Naive thymus-derived CD8-positive, alpha-beta T cell (primary cell): ENCODE data around the gene ASCL1. TPM values are rescaled to one million over a fixed set of nuclear protein-coding genes. Genes with fewer than 3 reads are reported as not detected.

Experiments used
- ATAC-seq, 2 donors: fragments of 150-1000 bp; cut with Tn5 transposase in 1 of 2; sonication (Bioruptor Pico), chemical (Tn5 transposase) in 1 of 2; 1 replicate in 1 of 2; 2 replicates in 1 of 2; pipeline ENCODE4 v1.10.0; 2021; ENCODE audit warnings: mild to moderate bottlenecking in 2 of 2, moderate library complexity in 2 of 2
- POLR2A ChIA-PET: fragments of 350-600 bp; sonication (Branson Sonifier 250); formaldehyde crosslinking; loops from one replicate; lab custom pipeline; 2021; ENCODE audit warnings: antibody characterized with exemption; lab: Charles Lee
- DNase-seq, 10 donors: peaks; one replicate each; pipeline versions ENCODE4 v3.0.0 to v3.0.0-alpha.2; 2020 to 2022
- H3K27ac Mint-ChIP-seq, 10 donors: one replicate each; pipeline ENCODE4 v1.8.0; 2020 to 2022; ENCODE audit warnings: mild to moderate bottlenecking in 10 of 10, mixed read lengths in 10 of 10, moderate library complexity in 4 of 10, inconsistent platforms in 1 of 10
- H3K27me3 Mint-ChIP-seq, 5 donors: one replicate each; pipeline ENCODE4 v1.8.0; 2021 to 2022; ENCODE audit warnings: mixed read lengths in 5 of 5
- H3K36me3 Mint-ChIP-seq, 3 donors: one replicate each; pipeline ENCODE4 v1.8.0; 2020 to 2022; ENCODE audit warnings: mixed read lengths in 3 of 3, mild to moderate bottlenecking in 2 of 3, inconsistent platforms in 1 of 3
- H3K4me1 Mint-ChIP-seq, 4 donors: one replicate each; pipeline ENCODE4 v1.8.0; 2021 to 2022; ENCODE audit warnings: mixed read lengths in 4 of 4
- H3K4me3 Mint-ChIP-seq, 10 donors: one replicate each; pipeline ENCODE4 v1.8.0; 2020 to 2022; ENCODE audit warnings: mild to moderate bottlenecking in 10 of 10, mixed read lengths in 10 of 10, moderate library complexity in 6 of 10, inconsistent platforms in 1 of 10
- H3K9me3 Mint-ChIP-seq, 9 donors: one replicate each; pipeline ENCODE4 v1.8.0; 2020 to 2022; ENCODE audit warnings: mixed read lengths in 9 of 9, mild to moderate bottlenecking in 3 of 9, inconsistent platforms in 1 of 9, moderate library complexity in 1 of 9
- polyA plus RNA-seq, 3 donors: library from polyadenylated mRNA; unstranded; fragments of 300-500 nt; fragmentation: Illumina TruSeq; gene quantifications; one replicate each; pipeline ENCODE4 v1.2.3, GENCODE V29; 2021
- total RNA-seq, 8 experiments: library from RNA in 2 of 8; stranded (reverse) in 2 of 8; gene quantifications; one replicate each; pipeline ENCODE4 v1.2.3 and lab custom pipeline; 2021 to 2026

Gene ASCL1
- total and polyA plus RNA-seq, 5 experiments from 2014 or later: not detected

DNA sequence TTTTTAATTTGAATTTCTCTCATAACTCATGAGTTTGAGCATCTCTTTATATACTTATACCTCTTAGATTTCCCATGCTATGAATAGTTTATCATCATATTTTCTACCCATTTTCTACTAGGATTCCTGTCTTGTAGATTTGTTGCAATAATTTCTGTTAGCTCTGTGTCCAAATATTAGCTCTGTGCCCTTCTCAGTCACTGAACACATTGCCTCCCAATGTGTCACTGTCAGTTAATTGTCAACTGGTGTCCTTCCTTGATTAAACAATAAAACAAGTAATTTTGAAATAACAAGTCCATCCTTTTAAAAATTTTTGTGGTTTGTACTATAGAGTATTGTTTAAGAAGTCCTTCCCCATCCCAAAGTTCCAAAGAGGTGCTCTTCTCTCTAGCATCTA lies 36.2 kb upstream of the ASCL1 start:
- peaks cover 3 to 11% (median 6%) of the 10 kb centered on the region in 4 donors for H3K4me1 Mint-ChIP-seq
- H3K27me3 Mint-ChIP-seq: peaks cover 9 to 79% (median 23%) of the 10 kb centered on the region in 5 donors
- no peak overlapping the region for H3K4me3 Mint-ChIP-seq
- DNase-seq (no peak), ATAC-seq (no peak)
- no peaks in the 10 kb centered on the region for H3K36me3 Mint-ChIP-seq
- peaks cover 0 to 3% (median 0%) of the 10 kb centered on the region in 9 donors for H3K9me3 Mint-ChIP-seq
- no peak overlapping the region for H3K27ac Mint-ChIP-seq
- POLR2A ChIA-PET: no interaction called here

DNA sequence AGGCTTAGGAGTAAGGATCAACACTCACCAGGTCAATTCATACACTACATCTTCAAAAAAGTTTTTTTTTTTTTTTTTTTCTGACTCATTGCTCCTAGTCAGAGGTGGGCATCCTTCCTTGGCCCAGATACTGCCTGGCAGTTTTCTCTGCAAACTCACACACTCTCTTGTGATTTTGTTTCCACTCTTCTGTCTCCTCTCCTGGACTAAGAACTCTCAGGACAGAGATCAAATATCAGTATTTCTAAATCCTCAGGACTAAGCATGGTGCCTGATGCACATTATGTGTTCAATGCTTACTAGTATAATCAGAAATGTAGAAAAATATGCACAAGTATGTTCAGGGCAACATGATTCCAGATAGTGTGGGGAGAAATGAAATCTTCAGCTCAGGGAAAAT lies 30.3 kb upstream of the ASCL1 start:
- POLR2A ChIA-PET: no interaction called here
- Mint-ChIP-seq H3K4me1 (no peaks in the 10 kb centered on the region), H3K27me3 (peaks cover 20 to 57% (median 26%) of the 10 kb centered on the region in 5 donors), H3K27ac (no peak overlapping the region), H3K4me3 (no peak overlapping the region), H3K36me3 (no peaks in the 10 kb centered on the region), H3K9me3 (peaks cover 0 to 2% (median 0%) of the 10 kb centered on the region in 9 donors)
- no peak for DNase-seq
- no peak for ATAC-seq

DNA sequence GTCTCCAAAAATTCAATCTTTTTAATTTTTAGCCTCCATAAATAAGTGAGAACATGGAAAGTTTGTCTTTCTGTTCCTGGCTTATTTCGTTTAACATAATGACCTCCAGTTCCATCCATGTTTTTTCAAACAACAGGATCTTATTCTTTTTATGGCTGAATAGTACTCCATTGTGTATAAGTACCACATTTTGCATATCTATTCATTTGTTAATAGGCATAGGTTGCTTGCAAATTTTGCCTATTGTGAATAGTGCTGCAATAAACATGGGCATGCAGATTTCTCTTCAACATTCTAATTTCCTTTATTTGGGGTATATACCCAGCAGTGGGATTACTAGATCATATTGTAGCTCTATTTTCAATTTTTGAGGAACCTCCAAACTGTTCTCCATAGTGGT lies 24.3 kb upstream of the ASCL1 start:
- H3K27ac Mint-ChIP-seq: no peak overlapping the region
- ATAC-seq (no peak), DNase-seq (no peak)
- POLR2A ChIA-PET: no interaction called here
- H3K36me3 Mint-ChIP-seq: no peaks in the 10 kb centered on the region
- H3K9me3 Mint-ChIP-seq: peaks cover 0 to 3% (median 0%) of the 10 kb centered on the region in 9 donors
- no peaks in the 10 kb centered on the region for H3K4me1 Mint-ChIP-seq
- no peak overlapping the region for H3K4me3 Mint-ChIP-seq
- H3K27me3 Mint-ChIP-seq: peaks cover 20 to 61% (median 32%) of the 10 kb centered on the region in 5 donors

DNA sequence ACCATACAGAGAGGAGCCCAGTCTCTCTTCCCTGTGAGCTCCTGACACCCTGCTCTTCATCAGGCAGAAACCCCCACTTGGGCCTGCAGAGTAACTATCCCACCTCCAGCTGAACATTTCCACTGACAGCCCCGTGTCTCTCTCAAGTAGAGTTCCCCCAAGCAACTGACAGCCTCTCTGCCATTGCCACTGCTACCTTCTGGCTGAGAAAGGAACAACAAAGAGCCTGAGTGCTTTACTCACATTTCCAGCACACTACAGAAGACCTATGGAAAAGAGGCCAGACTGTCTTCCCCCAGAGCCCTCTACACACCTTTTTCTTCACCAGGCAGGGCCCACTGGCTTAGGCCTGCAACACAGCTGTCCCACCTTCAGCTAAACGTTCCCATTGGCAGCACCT lies 18.4 kb upstream of the ASCL1 start:
- ATAC-seq (no peak), DNase-seq (no peak)
- peaks cover 10 to 88% (median 36%) of the 10 kb centered on the region in 5 donors for H3K27me3 Mint-ChIP-seq
- no peaks in the 10 kb centered on the region for H3K4me1 Mint-ChIP-seq
- H3K4me3 Mint-ChIP-seq: no peak overlapping the region
- peaks cover 0 to 15% (median 0%) of the 10 kb centered on the region in 9 donors for H3K9me3 Mint-ChIP-seq
- H3K36me3 Mint-ChIP-seq: peaks cover 0 to 7% (median 0%) of the 10 kb centered on the region in 3 donors
- H3K27ac Mint-ChIP-seq: no peak overlapping the region
- POLR2A ChIA-PET: no interaction called here

DNA sequence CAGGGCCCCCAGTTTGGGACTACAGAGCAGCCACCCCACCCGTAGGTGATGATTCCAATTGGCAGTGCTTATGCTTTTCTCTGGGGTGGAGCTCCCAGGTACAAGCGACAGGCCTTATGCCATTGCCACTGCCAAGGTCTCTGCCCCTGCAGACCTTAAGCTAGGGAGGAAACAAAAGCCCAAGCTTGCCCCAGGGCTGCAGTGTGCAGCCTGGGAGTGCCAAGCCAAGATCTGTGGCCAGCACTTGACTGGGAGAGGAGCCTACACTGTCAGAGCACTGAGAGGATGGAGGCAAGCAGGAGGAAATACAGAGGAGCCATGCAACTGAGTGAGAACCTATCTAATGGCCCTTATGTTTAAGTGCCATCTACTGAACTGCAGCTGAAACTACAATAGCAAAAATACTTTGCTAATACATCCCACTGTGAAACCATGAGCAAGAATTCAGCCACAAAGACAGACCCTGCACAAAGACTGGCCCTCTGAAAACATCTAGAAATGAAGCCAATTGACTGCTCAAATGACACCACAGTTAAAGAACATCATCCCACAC lies 17.7 kb upstream of the ASCL1 start:
- DNase-seq (no peak), ATAC-seq (no peak)
- Mint-ChIP-seq H3K9me3 (peaks cover 0 to 15% (median 0%) of the 10 kb centered on the region in 9 donors), H3K27me3 (peaks cover 12 to 90% (median 39%) of the 10 kb centered on the region in 5 donors), H3K36me3 (peaks cover 0 to 7% (median 0%) of the 10 kb centered on the region in 3 donors), H3K4me3 (no peak overlapping the region), H3K4me1 (no peaks in the 10 kb centered on the region), H3K27ac (no peak overlapping the region)
- POLR2A ChIA-PET: no interaction called here

DNA sequence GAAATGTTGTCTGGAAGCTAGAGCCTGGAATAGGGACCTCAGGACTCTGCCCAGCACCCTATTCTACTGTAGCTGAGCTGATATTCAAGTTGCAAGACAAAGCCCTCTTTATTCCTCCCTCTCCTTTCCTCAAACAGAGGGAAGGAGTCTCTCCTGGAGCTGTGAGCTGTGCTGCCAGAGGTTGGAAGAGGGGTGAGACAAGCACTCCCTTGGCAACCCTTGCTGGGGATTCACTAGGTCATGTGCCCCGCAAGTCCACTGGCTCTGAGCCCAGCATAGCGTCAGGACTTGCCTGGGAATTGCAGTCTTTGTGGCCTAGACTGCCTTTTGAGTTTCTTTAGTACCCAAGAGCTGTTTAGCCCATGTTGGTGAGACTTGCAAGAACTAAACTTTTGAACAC lies 11.4 kb upstream of the ASCL1 start:
- Mint-ChIP-seq H3K27ac (no peak overlapping the region), H3K36me3 (no peaks in the 10 kb centered on the region), H3K27me3 (peaks cover 31 to 93% (median 52%) of the 10 kb centered on the region in 5 donors), H3K4me1 (peaks cover 4 to 9% (median 7%) of the 10 kb centered on the region in 4 donors), H3K4me3 (no peak overlapping the region), H3K9me3 (peaks cover 0 to 4% (median 0%) of the 10 kb centered on the region in 9 donors)
- POLR2A ChIA-PET: no interaction called here
- ATAC-seq: no peak
- DNase-seq: no peak

DNA sequence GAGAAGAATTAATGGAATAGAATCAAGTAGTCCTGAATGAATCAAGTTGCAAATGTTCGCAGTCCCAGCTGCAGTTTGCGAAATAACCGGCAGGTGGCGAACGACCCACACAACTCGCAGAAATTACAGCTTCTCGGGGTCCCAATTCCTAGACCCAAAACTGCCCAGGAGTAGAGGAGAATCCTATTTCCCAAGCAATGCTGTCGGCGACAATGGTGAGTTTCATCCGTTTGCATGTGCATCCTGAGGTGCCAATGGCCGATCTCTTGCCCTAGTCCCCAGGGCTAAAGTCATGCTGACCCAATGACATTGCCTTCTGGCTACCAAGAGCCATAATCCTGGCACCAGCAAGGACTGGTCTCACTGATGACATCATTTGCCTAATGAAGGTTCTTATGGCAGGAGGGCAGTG lies 8.5 kb upstream of the ASCL1 start:
- Mint-ChIP-seq H3K27me3 (peaks cover 40 to 95% (median 67%) of the 10 kb centered on the region in 5 donors), H3K27ac (no peak overlapping the region), H3K4me3 (no peak overlapping the region), H3K4me1 (peaks cover 4 to 13% (median 10%) of the 10 kb centered on the region in 4 donors), H3K9me3 (peaks cover 0 to 1% (median 0%) of the 10 kb centered on the region in 9 donors), H3K36me3 (no peaks in the 10 kb centered on the region)
- POLR2A ChIA-PET: no interaction called here
- ATAC-seq (no peak), DNase-seq (peak in 7 of 10 donors; percentile 37 to 60 (median 43))

DNA sequence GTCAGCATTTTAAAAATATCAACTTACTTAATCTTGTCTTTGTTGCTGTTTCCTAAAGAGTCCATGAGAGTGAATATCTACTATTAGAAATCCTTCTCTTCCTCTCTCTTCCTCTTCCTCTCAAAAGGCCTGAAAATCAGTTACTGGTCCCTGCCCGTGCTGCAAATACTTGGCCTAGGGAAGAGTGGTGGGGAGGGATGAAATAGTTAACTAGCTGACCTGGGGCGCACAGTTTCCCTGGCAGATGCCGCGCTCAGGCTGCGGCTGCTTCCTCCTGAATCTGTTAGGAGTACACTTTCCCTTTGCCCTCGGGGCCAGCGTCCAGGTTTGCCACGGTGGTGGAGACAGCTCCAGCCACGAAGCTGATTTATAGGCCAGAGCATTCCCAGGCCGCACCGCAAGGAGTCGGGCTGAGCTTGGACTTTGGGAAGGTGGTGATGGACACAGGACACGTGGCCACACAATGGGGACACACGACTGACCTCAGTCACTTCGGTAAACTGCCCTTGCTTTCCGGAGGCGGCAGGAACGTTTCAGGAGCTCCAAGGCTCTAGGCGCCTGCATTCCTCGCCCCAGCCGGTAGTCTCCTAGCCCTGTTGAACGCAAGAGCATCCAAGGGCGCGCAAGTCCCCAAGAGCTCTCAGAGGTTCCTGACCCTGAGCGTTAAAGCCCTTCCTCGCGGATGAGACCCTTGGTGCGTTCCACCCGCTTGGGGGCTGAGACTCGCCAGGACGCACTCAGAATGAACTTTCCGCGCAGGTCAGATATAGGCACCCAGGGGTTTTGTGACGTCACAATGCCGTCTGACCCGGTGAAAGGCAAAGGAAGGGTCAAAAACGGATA lies 7.1 kb upstream of the ASCL1 start:
- DNase-seq (no peak), ATAC-seq (no peak)
- Mint-ChIP-seq H3K27ac (no peak overlapping the region), H3K9me3 (peaks cover 0 to 1% (median 0%) of the 10 kb centered on the region in 9 donors), H3K4me1 (peaks cover 4 to 13% (median 10%) of the 10 kb centered on the region in 4 donors), H3K27me3 (peaks cover 51 to 95% (median 74%) of the 10 kb centered on the region in 5 donors), H3K4me3 (peak overlapping the region in 3 of 10 donors; percentile 11 to 34 (median 12)), H3K36me3 (no peaks in the 10 kb centered on the region)
- POLR2A ChIA-PET: no interaction called here

DNA sequence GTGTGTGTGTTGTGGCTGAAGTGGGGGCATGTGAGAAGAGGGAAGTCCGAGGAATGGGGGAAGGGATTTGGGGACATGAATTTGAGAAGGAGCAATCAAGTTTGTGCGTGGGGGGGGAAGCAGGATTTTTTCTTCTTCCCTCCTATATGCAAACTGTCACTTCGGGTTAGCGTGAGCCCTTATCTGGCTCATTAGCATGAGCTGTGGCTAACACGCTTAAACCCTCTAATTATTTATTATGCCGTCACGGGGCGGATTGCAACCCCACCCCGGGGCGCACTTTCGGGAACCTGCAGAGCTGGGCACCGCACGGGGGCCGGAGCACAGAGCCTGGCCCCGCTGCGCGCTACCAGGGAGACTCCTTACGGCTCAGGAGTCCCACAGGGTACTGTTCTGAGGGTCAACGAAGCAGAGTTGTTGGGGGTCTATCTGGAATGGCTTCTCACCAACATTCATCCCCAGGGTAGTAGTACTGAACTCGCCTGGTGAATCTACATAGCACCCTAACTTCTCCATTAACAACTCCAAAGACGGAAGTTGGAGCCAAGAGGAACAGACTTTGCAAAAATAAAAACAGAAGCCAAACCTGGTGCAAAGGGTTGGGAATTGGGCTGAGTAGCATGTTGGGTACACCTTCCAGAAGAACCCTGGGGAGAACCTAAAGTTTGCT lies 6.4 kb upstream of the ASCL1 start:
- no peak overlapping the region for H3K27ac Mint-ChIP-seq
- H3K36me3 Mint-ChIP-seq: no peaks in the 10 kb centered on the region
- POLR2A ChIA-PET: no interaction called here
- peak overlapping the region in 2 of 10 donors; percentile 11 to 34 for H3K4me3 Mint-ChIP-seq
- peaks cover 6 to 13% (median 10%) of the 10 kb centered on the region in 4 donors for H3K4me1 Mint-ChIP-seq
- DNase-seq (no peak), ATAC-seq (no peak)
- H3K9me3 Mint-ChIP-seq: peaks cover 0 to 1% (median 0%) of the 10 kb centered on the region in 9 donors
- H3K27me3 Mint-ChIP-seq: peaks cover 57 to 95% (median 78%) of the 10 kb centered on the region in 5 donors

DNA sequence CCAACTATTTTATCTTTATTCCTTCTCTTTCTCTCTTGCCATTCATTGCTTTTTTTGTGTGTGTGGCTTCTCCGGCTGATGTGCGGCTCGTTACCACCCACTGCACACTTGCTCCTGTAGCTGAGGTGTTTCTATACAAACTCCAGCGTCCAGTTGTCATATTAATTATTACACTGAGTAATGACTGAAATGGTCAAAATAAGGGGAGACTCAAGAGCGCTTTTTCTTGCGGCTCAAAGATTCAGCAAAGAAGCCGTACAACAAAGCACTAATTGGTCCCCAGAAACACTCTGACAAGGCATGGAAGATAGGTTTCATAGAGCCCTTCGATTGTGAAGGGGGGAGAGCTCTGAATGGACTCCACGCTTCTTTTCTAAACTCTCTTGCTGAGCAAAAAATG lies 5.6 kb upstream of the ASCL1 start:
- POLR2A ChIA-PET: no interaction called here
- no peak for ATAC-seq
- H3K4me3 Mint-ChIP-seq: peak overlapping the region in 1 of 10 donors; percentile 51

DNA sequence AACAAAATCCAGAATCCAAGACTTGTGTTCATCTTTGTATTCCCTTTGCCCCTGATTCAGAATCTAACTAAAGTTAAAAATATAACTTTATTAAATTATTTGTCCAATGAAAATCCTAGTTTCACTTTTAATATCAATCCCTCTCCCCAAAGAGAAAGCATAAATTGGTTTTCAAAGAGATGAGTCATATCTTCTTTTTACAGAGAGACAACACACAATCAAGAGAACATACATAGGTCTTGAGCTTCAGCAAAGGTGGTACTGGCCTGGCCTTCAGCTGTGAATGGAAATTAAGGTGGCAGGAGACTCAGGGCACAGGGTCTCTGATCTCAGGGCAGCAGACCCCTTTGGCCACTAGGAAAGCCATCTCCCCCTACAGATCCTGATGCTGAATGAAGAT lies 4.3 kb upstream of the ASCL1 start:
- peaks cover 17 to 29% (median 20%) of the 10 kb centered on the region in 4 donors for H3K4me1 Mint-ChIP-seq
- POLR2A ChIA-PET: no interaction called here
- no peak overlapping the region for H3K27ac Mint-ChIP-seq
- DNase-seq (no peak), ATAC-seq (no peak)
- no peaks in the 10 kb centered on the region for H3K36me3 Mint-ChIP-seq
- H3K4me3 Mint-ChIP-seq: peak overlapping the region in 1 of 10 donors; percentile 1
- H3K9me3 Mint-ChIP-seq: peaks cover 0 to 1% (median 0%) of the 10 kb centered on the region in 9 donors
- H3K27me3 Mint-ChIP-seq: peaks cover 52 to 92% (median 76%) of the 10 kb centered on the region in 5 donors

More for the DNA sequence above, 5.6 kb upstream of the ASCL1 start:
- Mint-ChIP-seq H3K4me1 (peaks cover 7 to 17% (median 11%) of the 10 kb centered on the region in 4 donors), H3K36me3 (no peaks in the 10 kb centered on the region), H3K27me3 (peaks cover 59 to 97% (median 78%) of the 10 kb centered on the region in 5 donors), H3K27ac (peak overlapping the region in 1 of 10 donors; percentile 9), H3K9me3 (peaks cover 0 to 1% (median 0%) of the 10 kb centered on the region in 9 donors)
- no peak for DNase-seq

DNA sequence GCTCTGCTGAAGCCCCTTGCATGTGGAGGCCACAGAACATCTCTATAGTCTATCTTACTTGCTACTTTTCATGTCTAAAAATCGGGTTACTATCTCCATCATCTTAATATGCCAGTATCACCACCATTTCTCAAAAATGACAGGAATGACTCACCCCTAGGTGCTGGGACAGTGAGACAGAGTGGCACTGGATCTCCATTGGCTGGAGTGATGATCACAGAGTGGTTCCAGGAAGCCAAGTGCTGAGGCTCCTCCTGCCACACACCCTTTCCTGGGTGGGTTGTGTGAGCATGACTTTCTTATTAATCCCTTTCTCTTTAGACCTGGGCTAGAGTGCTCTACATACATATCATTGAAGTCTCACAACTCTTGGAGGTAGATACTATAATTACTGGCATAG lies 3.3 kb upstream of the ASCL1 start:
- Mint-ChIP-seq H3K9me3 (peaks cover 0 to 3% (median 0%) of the 10 kb centered on the region in 9 donors), H3K36me3 (peaks cover 0 to under 1% (median 0%) of the 10 kb centered on the region in 3 donors), H3K4me3 (no peak overlapping the region), H3K27ac (no peak overlapping the region), H3K4me1 (peaks cover 19 to 34% (median 24%) of the 10 kb centered on the region in 4 donors), H3K27me3 (peaks cover 53 to 92% (median 77%) of the 10 kb centered on the region in 5 donors)
- ATAC-seq: no peak
- no peak for DNase-seq
- POLR2A ChIA-PET: no interaction called here
